HTERT RPE-1 (cell line): Measurements from ENCODE around the gene DIP2C.
"Not testable (repeated sequence)": the region's sequence is repeated elsewhere in the genome, so short reads cannot be mapped to it uniquely, and the experiment has no call there.

Experiments used
- in situ Hi-C: fragments of 300-500 bp; cut with MboI; formaldehyde crosslinking; loops from 4 replicates; pipeline ENCODE4 v1.14.3; 2020; ENCODE audit warnings: low sequenced_read_pairs

DIP2C gene

DNA sequence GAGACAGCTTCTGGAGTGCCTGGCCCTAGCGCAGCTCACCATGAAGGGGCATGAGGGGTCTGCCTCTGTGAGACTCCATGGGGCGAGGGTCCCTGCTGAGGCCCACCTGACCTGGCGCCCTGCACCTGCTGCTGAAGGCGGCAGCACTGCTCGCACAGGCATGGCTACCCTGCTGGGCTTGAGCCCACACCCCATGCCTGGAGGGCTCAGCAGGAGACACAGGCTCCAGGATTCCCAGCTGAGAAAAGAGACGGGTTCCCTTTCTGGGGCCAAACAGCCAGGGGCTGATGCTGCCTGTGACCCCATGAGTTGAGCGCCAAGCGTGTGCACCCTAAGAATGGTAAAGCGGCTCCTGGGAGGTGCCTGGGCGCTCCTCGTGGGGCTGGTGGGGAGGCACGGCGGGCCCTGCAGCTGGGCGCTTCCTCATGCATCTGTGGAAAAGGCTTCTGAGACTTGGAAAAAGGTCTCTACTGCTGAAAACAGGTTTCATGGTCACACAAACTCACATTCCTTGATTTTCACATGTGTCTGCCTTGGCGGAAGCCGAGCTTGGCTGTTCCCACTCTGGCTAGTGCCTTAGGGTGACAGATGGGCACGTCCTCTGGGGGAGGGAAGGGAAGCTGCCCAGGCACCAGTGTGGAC is 320.8 kb downstream of the DIP2C start:
- in situ Hi-C loops = no loop called here

GRCh38 chr10:368107-368506 is 321.4 kb downstream of the DIP2C start:
- in situ Hi-C loops = not testable (repeated sequence)

GRCh38 chr10:367636-368035 is 321.8 kb downstream of the DIP2C start:
- in situ Hi-C loops = no loop called here

DNA sequence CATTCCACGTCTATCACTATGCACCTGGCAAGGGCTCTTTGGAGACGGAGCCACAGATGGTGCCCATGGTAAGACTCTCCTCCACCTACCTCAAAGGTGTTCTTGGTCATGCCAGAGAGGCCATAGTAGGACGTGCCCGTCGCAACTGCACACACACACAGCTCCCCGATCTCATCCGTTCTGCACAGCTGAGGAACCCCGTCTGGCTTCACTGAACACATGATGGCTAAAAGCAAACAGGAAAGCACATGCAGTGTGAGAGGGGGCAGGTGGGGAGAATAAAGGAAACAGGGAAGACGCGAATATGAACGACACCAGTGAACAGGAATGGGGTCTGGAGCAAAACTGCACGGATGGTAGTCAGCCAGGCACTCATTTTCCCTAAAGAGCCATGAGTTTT is 323.3 kb downstream of the DIP2C start:
- in situ Hi-C loops = no loop called here

DNA sequence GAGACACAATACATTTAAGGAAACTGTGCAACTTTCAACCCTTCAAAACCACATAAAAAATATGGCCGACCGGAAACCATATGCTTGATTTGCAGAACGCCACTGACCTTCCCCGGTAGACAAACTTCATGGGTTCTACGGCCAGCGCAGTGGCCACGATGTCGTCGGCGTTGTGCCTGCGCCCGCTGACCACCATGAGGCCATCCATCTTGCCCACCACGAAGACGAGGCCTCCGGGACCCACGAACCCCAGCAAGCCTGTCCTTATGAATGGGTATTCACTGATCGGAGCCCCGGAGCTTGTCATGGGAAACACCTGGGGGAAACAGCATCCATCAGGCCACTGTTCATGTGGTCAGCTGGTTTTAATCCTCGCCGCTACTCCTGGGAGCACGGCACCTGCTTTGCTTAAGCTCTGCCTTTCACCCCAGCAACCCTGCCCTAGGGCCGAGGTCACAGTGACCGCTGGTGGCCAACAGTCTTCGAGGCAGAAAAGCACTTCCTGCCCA is 325.1 kb downstream of the DIP2C start:
- in situ Hi-C loops = no loop called here

GRCh38 chr10:363152-363551 is 326.3 kb downstream of the DIP2C start:
- in situ Hi-C loops = no loop called here

DNA sequence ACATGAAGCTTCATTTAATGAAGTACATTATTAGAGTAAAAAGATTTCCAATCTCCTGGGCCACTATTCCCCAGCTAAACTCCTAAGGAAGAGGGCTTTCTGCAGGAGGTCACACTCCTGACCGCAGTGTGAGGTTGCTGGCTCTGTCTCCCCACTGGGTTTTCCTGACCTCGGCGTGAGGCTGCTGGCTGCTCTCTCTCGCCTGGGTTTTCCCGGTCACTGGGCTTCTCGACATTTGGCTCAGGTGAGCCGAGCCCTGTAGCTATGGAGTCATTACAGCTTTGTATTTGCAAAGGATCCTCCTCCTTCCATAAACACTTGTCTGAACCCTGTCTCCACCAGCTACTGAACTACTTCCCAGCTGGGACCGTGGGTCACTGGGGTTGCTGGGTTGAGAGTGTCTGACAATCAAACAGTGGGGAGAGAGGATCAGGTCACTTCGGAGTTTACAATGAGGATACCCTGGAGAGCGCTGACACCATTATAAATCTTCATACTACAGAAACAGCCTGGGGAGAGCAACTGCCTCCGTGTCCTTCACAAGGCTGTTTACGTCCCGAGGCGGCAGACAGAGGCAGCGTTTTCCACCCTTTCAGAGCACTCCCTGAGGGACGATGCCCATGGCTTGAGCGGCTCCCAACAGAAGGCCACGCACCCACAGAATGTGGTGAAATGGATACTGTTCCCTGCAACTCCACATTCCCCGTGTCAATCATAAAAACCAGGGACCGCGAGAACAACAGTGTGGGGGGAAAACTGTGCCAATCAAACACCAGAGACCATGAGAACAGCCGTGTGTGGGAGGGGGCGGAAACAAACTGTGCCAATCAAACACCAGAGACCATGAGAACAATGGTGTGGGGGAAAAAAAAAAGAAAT is 328.0 kb downstream of the DIP2C start:
- in situ Hi-C loops = no loop called here

GRCh38 chr10:360653-361052 is 328.8 kb downstream of the DIP2C start:
- in situ Hi-C loops = no loop called here

- in situ Hi-C loops = no loop called here
These were observed 329.7 kb downstream of the DIP2C start for GRCh38 chr10:359762-360161.

DNA sequence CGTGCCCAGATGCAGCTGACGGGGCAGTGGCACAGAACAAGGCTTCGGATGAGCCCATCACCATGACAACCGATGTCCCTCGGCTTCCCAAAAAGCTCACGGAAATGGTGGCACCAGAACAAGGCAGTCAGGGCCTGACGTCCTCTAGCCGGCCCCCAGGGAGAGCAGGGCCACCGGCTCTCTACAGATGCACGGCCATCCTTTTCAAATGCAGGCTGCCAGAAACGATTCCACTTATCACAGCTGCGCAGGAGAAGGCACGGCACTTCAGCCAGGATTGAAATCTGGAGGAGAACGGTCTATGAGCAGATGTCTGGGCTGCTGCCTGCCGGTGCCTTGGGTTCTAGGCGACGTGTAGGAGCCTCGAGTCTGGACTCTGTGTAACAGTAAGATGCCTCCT is 330.4 kb downstream of the DIP2C start:
- in situ Hi-C loops = no loop called here

DNA sequence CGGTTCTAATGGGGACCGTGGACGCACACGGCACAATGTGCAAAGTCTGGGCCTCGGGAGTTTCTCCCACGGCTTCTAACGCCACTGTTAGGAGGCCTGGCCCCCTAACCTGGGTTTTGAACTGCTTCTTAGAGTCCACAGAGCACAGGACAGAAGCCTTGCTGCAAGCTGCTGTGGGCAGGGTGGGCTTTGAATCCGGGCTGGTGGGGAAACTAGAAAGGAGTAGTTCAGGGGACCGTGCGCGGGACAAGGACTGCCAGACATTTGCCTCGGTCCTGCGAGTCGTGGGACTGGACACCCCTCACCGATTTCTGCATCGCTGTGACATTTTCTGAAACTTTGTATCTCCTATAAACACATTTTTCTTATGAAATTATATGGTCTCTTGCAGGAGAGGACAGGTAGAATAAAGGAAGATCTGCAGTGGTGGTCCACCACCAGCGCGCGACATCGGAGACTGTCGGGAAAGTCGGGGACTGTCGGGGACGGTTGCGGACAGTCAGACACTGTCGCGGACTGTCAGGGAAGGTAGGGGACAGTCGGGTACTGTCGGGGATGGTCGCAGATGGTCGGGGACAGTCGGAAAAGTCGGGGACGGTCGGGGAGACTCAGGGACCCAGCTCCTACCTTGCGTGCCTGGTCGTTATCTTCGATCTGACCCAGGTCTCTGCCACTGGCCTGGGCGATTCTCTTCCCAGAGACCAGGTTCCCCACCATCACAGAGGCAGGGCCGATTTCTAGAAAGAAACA is 332.1 kb downstream of the DIP2C start:
- in situ Hi-C loops = no loop called here

GRCh38 chr10:356452-356851 is 333.0 kb downstream of the DIP2C start:
- in situ Hi-C loops = no loop called here

GRCh38 chr10:354901-355617 is 334.4 kb downstream of the DIP2C start:
- in situ Hi-C loops = no loop called here

- in situ Hi-C loops = no loop called here
These were observed 336.8 kb downstream of the DIP2C start for GRCh38 chr10:352476-353235.

DNA sequence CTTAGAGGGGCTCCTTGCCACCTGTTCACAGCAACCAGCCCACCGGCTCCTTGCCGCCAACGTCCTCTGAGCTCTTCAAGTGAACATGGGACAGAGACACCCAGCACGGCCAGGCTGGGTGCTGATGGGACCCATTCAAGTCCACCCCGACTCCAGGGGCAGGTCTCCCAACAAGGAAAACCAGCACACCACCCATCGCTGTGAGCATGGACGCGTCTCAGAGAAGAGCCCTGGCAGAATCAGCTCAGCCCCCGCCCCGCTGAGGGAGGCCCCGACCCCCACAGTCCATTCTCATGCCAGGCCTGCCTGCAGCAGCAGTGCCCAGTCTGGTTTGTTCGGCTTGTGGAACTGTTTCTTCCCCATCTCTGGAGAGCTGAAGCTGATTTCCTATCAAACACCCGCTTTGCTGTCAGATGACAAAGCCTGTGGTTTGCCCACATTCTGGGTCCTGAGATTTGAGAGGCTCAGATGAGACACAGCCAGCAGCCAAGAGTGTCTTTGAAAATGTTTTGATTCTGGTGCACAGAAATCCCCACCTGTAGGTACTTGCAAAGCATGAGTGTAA is 337.6 kb downstream of the DIP2C start:
- in situ Hi-C loops = no loop called here

DNA sequence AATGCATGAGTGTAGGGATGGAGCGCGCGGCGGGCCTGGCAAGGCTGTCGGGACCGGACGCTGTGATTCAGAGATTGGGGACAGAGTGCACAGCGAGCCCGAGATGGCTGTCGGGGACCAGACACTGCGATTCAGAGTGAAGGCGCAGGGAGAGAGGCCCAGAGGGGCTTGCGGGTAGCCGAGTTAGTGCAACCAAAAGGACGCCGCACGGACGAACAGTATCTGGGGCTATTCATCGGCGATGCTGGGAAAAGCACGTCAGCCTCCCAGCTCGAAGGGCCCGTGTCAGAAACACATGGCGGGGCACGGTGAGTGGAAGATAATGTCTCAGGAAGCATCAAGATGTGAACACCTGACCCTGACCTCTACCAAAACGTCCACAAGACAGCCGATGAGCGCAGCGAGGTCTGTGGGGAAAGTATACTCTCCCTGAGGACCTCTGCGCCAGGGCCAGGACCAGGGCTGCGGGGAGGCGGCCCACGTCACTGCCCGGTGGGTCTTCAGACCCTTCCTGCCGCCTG is 338.4 kb downstream of the DIP2C start:
- in situ Hi-C loops = no loop called here

- in situ Hi-C loops = no loop called here
These were observed 340.4 kb downstream of the DIP2C start for GRCh38 chr10:349081-349480.

GRCh38 chr10:348456-348855 is 341.0 kb downstream of the DIP2C start:
- in situ Hi-C loops = no loop called here

- in situ Hi-C loops = not testable (repeated sequence)
These were observed 341.7 kb downstream of the DIP2C start for GRCh38 chr10:347774-348173.

GRCh38 chr10:347190-347589 is 342.3 kb downstream of the DIP2C start:
- in situ Hi-C loops = not testable (repeated sequence)
